Measurements from ENCODE around the gene SEC16A.

SEC16A gene

DNA sequence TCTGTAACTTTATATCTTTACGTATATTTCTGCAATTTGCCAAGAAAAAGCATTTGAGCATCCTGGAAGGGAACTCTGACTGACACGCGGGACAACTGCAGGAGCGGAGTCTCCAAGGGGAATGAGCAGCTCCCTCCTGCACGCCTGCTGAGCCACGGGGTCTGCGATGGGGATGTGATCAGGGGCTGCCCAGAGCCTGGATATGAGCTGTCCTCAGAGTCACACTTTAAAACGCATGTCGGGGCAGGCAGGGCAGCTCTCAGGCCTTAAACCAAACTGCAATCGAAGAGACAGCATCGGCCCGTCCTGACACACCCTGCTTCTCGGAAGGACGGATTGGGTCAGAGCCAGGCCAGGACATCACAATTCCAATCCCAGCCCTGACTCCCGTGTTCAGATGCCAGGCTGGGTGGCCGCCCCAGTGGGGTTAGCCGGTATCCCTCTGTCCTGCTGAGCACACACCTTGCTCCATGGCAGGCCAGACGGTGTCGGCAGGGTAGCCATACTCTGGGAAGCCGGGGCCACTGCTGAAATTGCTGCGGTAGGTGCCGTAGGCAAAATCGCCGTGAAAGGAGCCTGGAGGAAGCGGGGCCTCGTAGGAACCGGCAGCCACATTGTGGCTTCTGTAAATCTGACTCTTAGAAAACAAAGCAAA is 17.2 kb downstream of the SEC16A start:
- DNase-seq, result no peak

- DNase-seq, result no peak
Observed at GRCh38 chr9:136464241-136464640, 18.6 kb downstream of the SEC16A start.

DNA sequence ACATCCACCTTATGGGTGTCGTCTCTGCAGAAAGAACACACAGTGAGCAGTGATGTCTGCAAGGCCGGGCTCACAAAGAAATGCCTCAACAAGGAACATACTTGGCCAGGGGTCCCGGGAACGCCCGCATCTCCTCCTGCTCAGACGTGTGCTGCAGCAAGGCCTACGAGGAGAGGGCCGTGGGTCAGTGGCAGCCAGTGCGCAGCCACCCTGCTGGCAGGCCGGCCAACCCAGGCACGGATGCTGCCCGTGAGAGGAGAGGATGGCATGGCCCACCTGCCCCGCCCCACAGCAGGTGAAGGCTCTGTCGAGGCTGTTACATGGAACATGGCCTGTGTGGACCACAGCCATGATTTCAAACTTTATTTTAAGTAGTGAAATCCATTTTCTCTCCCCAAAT is 19.3 kb downstream of the SEC16A start:
- DNase-seq, result no peak

GRCh38 chr9:136462664-136463063 is 20.2 kb downstream of the SEC16A start:
- no peak for DNase-seq

- DNase-seq, result no peak
Observed at GRCh38 chr9:136460772-136461325, 22.0 kb downstream of the SEC16A start.

DNA sequence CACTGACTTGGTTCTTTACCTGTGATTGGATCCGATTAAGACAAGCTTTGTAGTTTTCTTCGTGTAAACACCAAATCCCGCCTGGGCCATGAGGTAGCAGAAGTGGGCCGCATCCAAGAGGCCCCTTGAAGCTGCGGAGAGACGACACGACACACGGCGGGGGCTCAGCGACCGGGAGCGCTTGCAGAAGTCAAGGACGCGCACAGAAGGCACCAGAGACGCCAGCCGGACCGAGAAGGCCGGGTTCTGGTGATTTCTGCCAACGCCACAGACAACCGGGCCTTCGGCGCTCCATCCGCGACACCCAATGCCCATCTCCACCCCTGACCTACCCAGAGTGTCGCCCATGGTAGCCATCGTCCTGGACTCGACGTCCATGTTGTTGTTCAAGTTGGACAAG is 23.4 kb downstream of the SEC16A start:
- DNase-seq, result no peak

GRCh38 chr9:136457326-136457725 is 25.5 kb downstream of the SEC16A start:
- no peak for DNase-seq

DNA sequence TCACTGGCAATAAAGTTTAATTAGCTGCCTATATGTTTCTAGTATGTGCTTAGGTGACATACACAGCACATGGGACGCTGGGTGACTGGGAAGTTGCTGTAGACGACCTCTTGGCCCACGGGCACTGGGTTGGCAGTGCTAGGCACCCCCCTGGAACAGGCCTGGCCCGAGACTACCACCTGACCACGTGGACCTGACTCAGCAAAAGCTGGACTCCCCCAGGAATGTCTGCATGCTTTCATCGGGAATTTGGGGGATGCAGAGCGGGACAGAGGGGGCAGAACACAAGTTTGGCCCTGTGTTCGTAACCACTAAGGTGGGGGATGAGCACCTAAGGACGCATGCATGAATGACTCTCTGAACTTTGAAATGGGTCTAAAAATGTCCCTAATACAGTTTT is 26.6 kb downstream of the SEC16A start:
- no peak for DNase-seq

- no peak for DNase-seq
Observed at GRCh38 chr9:136455043-136456002, 27.5 kb downstream of the SEC16A start.

DNA sequence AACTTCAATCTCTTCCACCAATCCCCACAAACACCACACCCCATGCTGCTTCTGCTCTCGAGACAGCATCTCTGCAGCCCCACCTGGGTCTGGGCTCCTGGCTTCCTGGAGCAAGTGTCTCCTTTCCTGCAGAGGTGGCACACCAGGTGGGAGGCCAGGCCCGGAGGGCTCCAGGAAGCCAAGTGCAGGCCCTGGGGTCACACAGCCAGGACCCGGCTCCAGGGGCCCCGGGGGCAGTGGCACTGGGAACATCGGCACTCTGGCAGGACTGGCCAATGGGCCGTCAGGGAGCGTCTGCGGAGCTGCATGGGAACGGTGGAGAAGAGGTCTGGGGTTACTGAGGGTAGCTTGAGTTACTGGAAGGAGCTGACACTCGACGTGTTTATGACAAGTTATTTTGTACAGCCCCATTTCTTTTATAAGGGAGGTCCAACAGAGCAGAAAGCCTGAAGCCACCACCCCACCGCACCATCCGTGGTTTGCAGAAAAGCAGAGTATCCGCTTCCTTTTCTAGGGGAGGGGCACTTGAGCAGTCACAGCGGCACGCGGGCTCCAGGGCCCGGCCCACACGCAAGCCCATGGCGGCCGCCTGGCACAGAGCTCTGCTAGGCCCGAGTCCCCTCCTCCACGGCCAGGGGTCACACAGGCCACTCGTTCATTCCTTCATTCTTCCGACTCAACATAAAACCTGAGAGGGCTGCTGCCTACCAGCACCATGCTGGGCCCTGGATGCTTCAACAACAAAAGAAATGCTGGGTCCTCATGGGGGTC is 28.6 kb downstream of the SEC16A start:
- DNase-seq, result no peak

DNA sequence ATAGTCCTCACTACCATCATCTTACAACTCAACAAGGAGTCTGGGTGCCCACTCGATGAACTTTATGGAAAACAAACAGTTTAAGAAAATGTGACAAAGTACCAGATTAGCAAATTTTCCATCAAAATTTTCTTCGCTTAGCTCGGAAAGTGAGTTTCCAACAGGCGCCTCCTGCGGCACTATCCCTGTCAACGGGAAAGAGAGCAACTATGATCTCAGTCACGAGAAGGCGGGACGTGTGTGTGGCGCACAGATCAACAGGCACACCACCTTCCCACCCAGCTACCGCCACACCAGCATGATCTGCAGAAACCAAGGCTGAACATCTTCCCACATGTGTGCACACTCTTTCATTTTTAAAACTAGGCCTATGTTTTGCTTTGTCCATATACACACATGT is 29.5 kb downstream of the SEC16A start:
- DNase-seq, result no peak

DNA sequence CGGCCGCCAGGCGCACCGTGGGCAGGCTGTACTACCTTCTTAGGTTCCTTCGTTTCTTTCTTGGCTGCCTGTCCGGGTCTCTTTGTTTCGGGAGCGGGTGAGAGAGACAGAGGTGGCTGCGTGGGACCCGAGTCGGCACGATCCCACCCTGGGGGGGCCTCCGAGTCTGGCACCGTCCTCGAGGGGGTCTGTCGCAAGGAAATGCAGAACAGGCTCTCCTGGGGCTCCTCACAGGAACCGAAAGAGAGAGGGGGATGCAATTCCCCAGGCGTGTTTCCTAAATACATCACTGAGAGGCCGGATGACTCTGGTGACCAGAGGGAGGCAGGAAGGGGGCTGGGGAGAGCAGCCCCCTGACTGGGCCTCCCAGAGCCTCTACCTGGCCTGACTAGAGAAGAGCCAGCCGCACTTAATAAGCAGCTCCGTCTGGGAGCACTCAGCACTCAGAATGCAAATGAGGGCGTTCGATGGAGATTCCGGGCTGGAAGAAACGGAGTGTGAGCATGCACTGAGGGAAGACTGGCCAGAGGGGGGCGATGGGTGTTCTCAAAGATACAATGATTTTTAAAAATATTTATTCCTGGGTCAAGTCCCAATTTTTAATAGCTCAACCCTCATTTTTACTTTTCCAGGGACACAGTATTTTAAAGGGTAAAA is 31.5 kb downstream of the SEC16A start:
- DNase-seq, result no peak

DNA sequence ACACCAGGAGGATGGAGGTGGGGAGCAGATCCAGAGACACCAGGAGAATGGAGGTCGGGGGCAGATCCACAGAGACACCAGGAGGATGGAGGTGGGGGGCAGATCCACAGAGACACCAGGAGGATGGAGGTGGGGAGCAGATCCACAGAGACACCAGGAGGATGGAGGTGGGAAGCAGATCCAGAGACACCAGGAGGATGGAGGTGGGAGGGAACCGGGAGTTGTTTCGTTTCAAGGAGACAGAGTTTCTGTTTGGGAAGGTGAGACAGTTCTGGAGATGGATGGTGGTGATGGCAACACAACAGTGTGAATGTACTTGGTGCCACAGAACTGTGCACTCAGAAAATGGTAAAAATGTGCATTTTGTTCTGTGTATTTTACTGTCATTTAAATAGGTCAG is 34.2 kb downstream of the SEC16A start:
- no peak for DNase-seq

GRCh38 chr9:136447173-136447778 is 35.6 kb downstream of the SEC16A start:
- DNase-seq, result no peak

DNA sequence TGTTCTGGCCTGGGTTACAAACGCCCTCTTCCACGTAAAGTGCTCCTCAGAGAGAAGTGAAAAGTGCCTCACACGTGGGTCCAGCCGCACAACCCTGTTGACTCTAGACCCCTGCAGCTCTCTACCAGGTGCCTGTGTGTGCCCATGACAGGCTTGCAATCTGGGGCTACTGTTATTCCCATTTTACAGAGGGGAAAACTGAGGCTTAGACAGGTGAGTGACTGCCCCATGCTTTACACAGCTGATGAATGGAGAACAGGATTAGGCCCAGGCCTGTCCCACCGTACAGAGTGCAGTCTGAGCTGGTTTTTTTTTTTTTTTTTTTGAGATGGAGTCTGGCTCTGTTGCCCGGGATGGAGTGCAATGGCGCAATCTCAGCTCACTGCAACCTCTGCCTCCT is 37.0 kb downstream of the SEC16A start:
- DNase-seq, result no peak

DNA sequence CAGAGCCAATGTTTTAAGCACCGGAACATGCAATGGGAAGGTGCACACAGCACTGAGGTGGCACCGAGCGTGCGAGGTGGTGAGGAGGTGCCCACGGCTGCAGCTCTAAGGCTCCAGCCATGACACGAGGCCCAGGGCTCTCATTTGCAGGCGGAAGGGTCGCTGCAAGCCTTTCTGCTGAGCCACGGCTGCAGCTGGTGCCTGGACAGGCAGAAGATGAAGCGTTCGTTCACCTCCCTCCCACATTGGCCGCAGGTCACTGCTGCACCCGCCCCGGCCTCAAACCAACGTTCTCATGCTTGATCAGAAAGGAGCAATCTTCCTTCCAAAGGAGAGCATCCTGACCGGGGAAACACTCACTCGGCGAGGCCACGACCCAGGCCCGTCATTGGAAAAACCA is 38.7 kb downstream of the SEC16A start:
- DNase-seq, result no peak

DNA sequence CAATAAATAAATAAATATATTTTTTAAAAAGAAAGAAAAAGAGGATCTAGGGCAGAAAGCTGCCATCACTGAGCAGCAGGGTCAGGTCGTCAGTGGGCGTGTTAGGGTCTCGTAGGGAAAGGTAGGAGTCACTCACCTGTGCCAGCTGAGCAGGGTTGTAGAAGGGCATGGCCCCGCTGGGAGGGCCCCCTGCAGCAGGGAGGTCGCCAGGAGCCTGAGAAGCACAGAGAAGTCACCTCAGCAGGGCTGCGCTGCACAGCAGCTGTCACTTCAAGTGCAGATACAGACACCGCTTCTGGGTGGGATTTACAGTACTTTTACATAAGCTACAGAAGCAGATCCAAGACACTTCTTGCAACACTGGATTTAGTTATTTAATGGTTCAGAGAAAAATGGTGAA is 39.2 kb downstream of the SEC16A start:
- DNase-seq, result no peak

DNA sequence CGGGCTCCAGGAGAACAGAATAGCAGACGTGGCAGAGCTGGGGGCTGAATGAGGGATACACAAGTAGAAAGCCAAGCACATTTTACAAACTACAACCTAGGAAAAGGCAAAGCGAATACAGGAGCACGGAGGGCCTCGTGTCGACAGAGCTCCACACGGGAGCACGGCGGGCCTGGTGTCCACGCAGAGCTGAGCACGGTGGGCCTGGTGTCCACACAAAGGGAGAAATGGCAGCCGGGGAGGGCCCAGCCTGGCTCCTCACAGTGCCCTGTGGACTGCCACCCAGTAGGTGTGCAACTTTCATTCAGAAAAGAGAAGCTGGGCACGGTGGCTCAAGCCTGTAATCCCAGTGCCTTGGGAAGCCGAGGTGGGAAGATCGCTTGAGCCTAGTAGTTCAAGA is 39.8 kb downstream of the SEC16A start:
- no peak for DNase-seq

DNA sequence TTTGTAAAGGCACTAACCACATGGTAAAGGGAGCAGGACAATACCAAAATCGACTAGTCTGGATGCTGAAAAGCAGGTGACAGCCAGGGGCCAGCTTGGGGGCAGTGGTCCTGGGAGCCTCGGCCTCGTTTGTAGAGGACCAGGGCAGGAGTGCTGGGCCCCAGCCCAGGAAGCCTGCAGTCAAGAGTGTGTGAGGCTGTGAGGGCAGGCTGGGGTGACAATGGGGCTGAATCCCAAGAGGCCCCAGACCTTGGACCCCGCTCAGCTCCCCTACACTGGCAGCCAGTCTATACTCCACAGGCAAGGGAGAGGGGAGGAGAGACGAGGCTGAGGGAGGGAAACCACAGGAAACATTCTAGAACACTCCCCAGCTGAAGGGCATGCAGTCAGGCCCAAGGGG is 40.6 kb downstream of the SEC16A start:
- DNase-seq, result no peak

GRCh38 chr9:136441681-136442245 is 41.1 kb downstream of the SEC16A start:
- DNase-seq, result no peak

GRCh38 chr9:136441191-136441680 is 41.6 kb downstream of the SEC16A start:
- DNase-seq, result no peak
